H1 (cell line): ENCODE results near the gene TFAP2E. TPM values are rescaled to one million over a fixed set of nuclear protein-coding genes. Genes with fewer than 3 reads are reported as not detected.

Experiments
- EGR1 ChIP-seq: IDR thresholded peaks from 2 replicates; pipeline ENCODE4 v1.6.1; 2011; ENCODE audit warnings: low read depth, low read length, borderline replicate concordance
- RAD21 ChIP-seq, 2 experiments: IDR thresholded peaks in 1 of 2; conservative IDR thresholded peaks in 1 of 2; 2 replicates each; pipeline ENCODE4 v1.6.1; 2011; ENCODE audit warnings: low read depth in 2 of 2, low read length in 2 of 2, improper control_type of control experiment in 1 of 2, inconsistent platforms in 1 of 2, mild to moderate bottlenecking in 1 of 2, moderate library complexity in 1 of 2
- polyA plus RNA-seq, 7 experiments: library from polyadenylated mRNA; depleted of rRNA in 3 of 7; stranded (reverse) in 5 of 7; unstranded in 2 of 7; fragments of >200 nt in 5 of 7; fragments of 200-250 nt in 2 of 7; gene quantifications; 1 replicate in 5 of 7; 2 replicates in 1 of 7; 4 replicates in 1 of 7; pipeline versions ENCODE4 v1.2.1 to v1.2.3, GENCODE V29; 2011 to 2013; ENCODE audit warnings: missing spikeins in 2 of 7, mixed read lengths in 2 of 7
- total RNA-seq: library from RNA; stranded (reverse); fragmentation: NEBNext Ultra II Directional; extraction: Animal tissue kit (Norgen Biotek cat#: 25700); gene quantifications from 2 replicates; pipeline ENCODE4 v1.2.1, GENCODE V29; 2021

Gene TFAP2E
- total and polyA plus RNA-seq, 2 of the 8 experiments (the other 6 are each of a cell fraction or from before 2014, with no cell fraction given): 0.24 to 0.50 TPM

DNA sequence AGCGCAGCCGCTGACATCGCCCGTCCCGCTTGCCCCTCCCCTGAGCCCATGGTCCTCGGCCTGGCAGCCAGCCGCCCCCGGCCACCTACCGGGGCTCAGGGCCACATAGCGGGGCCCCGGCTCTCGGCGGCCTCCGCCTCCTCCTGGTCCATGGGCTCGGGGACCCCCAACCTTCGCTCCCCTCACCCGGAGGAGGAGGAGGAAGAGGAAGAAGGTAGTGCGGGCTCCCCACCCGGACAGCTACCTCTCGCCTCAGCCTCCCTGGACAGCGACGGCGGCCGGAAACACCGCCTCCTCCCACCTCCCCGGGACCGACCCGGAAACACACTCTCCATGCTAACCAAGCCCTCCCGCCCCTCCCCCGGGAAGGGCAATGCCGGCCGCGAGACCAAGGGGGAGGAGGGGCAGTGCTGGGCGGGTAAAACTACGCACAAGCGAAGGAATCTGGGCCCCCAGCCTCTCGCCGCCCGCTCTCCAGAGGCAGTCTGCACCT lies 15.9 kb upstream of the TFAP2E start, which contains the start of gene KIAA0319L (continued):
- 0 out of 2 replicates have a peak, but pooled peaks have one; percentile 17 for TF ChIP-seq EGR1
- TF ChIP-seq RAD21 (IDR thresholded peaks at IDR 0.05 in 1 of 2, conservative IDR thresholded peaks at IDR 0.05 in 1 of 2; ENCODE audit: low read depth in 2 of 2, low read length in 2 of 2): no peak
- TF ChIP-seq, all 59 proteins: peak for 9
